ENCODE data around the gene LRRC51.
"Not testable (repeated sequence)": the region's sequence is repeated elsewhere in the genome, so short reads cannot be mapped to it uniquely, and the experiment has no call there.

Gene LRRC51

DNA sequence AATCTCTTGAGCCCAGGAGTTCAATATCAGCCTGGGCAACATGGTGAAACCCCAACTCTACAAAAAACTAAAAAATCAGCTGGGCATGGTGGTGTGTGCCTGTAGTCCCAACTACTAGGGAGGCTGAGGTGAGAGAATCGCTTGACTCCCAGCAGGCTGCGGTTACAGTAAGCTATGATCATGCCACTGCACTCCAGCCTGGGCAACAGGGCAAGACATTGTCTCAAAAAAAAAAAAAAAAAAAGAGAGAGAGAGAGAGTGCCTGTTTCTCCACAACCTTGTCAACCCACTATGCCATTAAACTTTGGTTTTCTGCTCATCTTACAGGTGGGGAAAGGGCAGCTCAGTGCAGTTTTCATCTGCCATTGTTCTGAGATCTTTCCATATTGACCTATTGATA, 60.0 kb downstream of the LRRC51 start:
- DNase-seq (ENCODE audit: low spot score): no peak

DNA sequence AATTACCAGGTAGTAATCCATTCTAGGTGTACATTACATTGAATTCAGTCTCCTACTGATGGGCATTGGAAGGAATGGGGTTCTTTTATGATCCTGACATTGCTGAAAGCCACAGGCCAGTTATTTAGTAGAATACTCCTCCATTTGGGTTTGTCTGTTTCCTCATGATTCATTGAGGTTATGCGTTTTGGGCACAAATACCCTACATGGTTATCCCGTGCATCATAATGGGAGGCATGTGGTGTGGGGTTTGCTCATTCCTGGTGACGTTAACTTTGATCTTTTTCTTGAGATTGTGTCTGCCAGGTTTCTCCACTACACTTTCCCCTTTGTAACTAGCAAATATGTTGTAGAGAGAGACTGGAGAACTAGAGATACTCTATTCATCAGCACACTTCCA, 60.4 kb downstream of the LRRC51 start:
- peak; percentile 89 for DNase-seq (ENCODE audit: low spot score)

DNA sequence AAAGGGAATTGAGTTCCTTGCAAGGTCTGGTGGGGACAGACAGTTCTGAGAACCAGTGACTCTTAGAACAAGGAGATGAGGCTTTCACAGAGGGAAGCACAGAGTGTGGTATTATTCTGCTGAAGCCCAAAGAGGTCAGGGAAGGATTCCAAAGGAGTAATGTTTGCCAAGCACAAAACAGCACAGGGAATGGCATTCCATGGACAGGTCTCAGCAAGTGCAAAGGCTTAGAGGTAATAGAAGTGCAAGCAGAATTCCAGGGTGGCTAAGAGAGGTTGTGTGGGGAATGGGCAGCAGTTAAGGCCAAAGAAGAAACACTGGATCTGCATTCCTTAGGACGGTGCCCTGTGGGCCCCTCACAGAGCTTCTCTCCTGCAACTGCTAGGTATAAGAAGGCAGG, 61.4 kb downstream of the LRRC51 start:
- DNase-seq (ENCODE audit: low spot score): not testable (repeated sequence)

DNA sequence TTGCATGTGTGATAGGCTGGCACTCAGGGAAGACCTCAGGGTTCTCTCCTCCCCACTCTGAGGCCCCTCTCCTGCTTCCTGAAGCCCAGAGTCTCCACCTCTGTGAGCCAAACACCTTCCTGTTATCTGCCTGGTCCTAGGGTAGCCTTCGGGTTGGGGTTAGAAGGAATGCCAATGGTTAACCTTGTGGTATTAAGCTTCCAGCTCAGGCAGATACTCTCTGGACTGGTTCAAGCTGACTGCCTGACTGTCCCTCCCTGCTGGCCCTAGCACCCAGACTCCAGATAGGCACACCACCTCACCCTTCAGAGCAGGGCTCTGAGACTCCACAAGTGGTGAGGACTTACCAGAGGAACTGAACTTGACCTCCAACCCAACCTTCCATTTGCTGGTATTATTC, 61.9 kb downstream of the LRRC51 start:
- DNase-seq (ENCODE audit: low spot score): not testable (repeated sequence)

DNA sequence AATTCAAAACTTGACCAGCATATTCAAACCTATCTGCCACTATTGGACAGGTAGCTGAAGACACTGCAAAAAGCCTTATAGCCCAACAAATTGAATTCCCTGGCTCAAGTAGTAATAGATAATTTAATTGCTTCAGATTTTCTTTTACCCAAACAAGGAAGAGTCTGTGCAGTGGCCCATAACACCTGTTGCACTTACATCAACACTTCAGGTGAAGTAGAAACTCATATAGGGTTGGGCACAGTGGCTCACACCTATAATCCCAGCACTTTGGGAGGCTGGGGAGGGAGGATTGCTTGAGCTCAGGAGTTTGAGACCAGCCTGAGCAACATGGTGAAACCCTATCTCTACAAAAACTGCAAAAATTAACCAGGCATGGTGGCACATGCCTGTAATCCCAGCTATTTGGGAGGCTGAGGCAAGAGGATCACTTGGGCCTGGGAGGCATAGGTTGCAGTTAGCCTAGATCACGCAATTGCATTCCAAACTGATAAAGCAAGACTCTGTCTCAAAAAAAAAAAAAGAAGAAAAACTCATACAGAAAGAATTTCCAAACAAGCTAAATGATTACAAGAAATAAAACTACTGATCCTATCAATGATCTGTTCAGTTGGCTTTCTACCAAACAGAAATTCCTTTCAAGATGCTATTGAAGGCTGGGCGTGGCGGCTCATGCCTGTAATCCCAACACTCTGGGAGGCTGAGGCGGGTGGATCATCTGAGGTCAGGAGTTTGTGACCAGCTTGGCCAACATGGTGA, 64.3 kb downstream of the LRRC51 start:
- DNase-seq (ENCODE audit: low spot score): no peak

Measured in activated CD4-positive, alpha-beta T cell treated with anti-CD3 and anti-CD28 coated beads, Interleukin-2, Interleukin-4, amounts not matched to agents 100 ng/mL and 50 ng/mL, durations not matched to agents 16 hours and 8 hours (primary cell).